Mesendoderm (in vitro differentiated cells): ENCODE measurements around the gene RGS7BP.
A peak's percentile ranks its signal among the peaks of the same experiment; 100 is the strongest.
"Not testable (repeated sequence)": the region's sequence is repeated elsewhere in the genome, so short reads cannot be mapped to it uniquely, and the experiment has no call there.

Source experiments
- DNase-seq: peaks from one replicate; pipeline ENCODE4 v3.0.0; 2013
- H2AK5ac ChIP-seq: 2 replicates; pipeline ENCODE4 v1.6.1; 2013; ENCODE audit warnings: low read length, inconsistent platforms
- H2BK120ac ChIP-seq: 2 replicates; pipeline ENCODE4 v1.6.1; 2013; ENCODE audit warnings: low read depth, mild to moderate bottlenecking, low read length, moderate library complexity, mixed read lengths
- H2BK15ac ChIP-seq: replicated peaks from 2 replicates; pipeline ENCODE4 v1.6.1; 2013; ENCODE audit warnings: low read depth, mild to moderate bottlenecking, moderate library complexity
- H2BK5ac ChIP-seq: 2 replicates; pipeline ENCODE4 v1.6.1; 2013; ENCODE audit warnings: low read length, inconsistent platforms
- H3K18ac ChIP-seq: 2 replicates; pipeline ENCODE4 v1.6.1; 2013; ENCODE audit warnings: mild to moderate bottlenecking, low read length, mixed read lengths
- H3K23ac ChIP-seq: one replicate; pipeline ENCODE4 v1.6.1; 2013; ENCODE audit warnings: low read length
- H3K27ac ChIP-seq: 2 replicates; pipeline ENCODE4 v1.5.1; 2013; ENCODE audit warnings: low read depth, mild to moderate bottlenecking, inconsistent platforms, low read length, moderate library complexity
- H3K27me3 ChIP-seq: 2 replicates; pipeline ENCODE4 v1.6.1; 2013; ENCODE audit warnings: low read length, control low read depth, mild to moderate bottlenecking, inconsistent platforms; ENCODE audit not compliant: insufficient read depth, poor library complexity
- H3K36me3 ChIP-seq: 2 replicates; pipeline ENCODE4 v1.6.1; 2013; ENCODE audit warnings: low read length, inconsistent platforms; ENCODE audit not compliant: control insufficient read depth, insufficient read depth
- H3K4ac ChIP-seq: one replicate; pipeline ENCODE4 v1.6.1; 2013; ENCODE audit warnings: low read depth, mild to moderate bottlenecking, low read length, moderate library complexity
- H3K4me1 ChIP-seq: 2 replicates; pipeline ENCODE4 v1.6.1; 2013; ENCODE audit warnings: low read depth, low read length, inconsistent platforms; ENCODE audit not compliant: control insufficient read depth
- H3K4me2 ChIP-seq: 2 replicates; pipeline ENCODE4 v1.6.1; 2013; ENCODE audit warnings: low read length
- H3K4me3 ChIP-seq: 2 replicates; pipeline ENCODE4 v1.5.1; 2013; ENCODE audit warnings: mild to moderate bottlenecking, low read length
- H3K56ac ChIP-seq: one replicate; pipeline ENCODE4 v1.6.1; 2013; ENCODE audit warnings: low read length
- H3K79me1 ChIP-seq: 2 replicates; pipeline ENCODE4 v1.6.1; 2013; ENCODE audit warnings: low read length, inconsistent platforms
- H3K79me2 ChIP-seq: 2 replicates; pipeline ENCODE4 v1.6.1; 2013; ENCODE audit warnings: mild to moderate bottlenecking, low read length; ENCODE audit not compliant: control insufficient read depth, insufficient read depth
- H3K9ac ChIP-seq: 2 replicates; pipeline ENCODE4 v1.6.1; 2013; ENCODE audit warnings: low read length, inconsistent platforms
- H4K5ac ChIP-seq: one replicate; pipeline ENCODE4 v1.6.1; 2013; ENCODE audit warnings: low read length
- H4K8ac ChIP-seq: one replicate; pipeline ENCODE4 v1.6.1; 2013; ENCODE audit warnings: low read depth, mild to moderate bottlenecking, control low read depth, low read length, moderate library complexity
- WGBS: extraction: QIAGEN DNeasy Blood & Tissue Kit; methylation state at CpG from one replicate; pipeline ENCODE4 v1.1.7; 2013; ENCODE audit warnings: low lambda C conversion rate, missing lambda C conversion rate; ENCODE audit not compliant: insufficient coverage; ENCODE audit errors: extremely low coverage; 5-methylcytosine and 5-hydroxymethylcytosine counted together

The RGS7BP gene

GRCh38 chr5:64530076-64530475 lies 24.3 kb downstream of the RGS7BP start:
- Histone ChIP-seq H3K23ac (no peak overlapping the region), H3K79me1 (no peaks in the 10 kb centered on the region), H3K56ac (no peak overlapping the region), H2BK15ac (no peak overlapping the region), H2BK120ac (no peak overlapping the region), H4K8ac (no peak overlapping the region), H3K36me3 (no peaks in the 10 kb centered on the region), H3K27ac (no peak overlapping the region), H3K4me3 (no peak overlapping the region), H3K9ac (no peak overlapping the region), H3K18ac (no peak overlapping the region), H4K5ac (no peak overlapping the region), H3K4ac (no peak overlapping the region), H2BK5ac (no peak overlapping the region), H3K27me3 (no peaks in the 10 kb centered on the region), H3K4me2 (no peak overlapping the region), H3K79me2 (no peaks in the 10 kb centered on the region), H3K4me1 (peaks cover 3% of the 10 kb centered on the region), H2AK5ac (no peak overlapping the region)
- no CpG with 5 or more reads among the region's 3 CpGs for WGBS
- DNase-seq: no peak

DNA sequence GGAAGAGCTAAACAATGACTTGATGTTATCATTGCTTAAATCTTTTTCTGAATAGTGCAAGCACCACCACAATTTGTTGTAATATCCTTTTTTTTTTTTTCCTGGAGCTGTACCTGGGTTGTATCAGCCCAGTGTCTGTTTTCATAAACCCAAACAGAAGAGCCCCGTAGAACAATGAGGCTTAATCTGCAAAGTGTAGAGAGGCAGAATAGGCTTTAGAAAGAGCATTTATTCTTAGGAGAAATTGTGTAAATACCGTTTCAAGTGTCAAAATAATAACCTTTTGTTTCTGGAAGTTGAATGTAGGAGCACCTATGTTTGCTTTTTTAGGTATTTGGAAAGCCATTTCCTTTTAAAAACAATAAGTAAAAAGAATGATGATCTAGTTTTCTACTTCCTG lies 26.4 kb downstream of the RGS7BP start:
- H3K79me2 ChIP-seq: no peaks in the 10 kb centered on the region
- H3K4me1 ChIP-seq: no peaks in the 10 kb centered on the region
- no peak overlapping the region for H3K4me3 ChIP-seq
- DNase-seq: no peak
- H3K4me2 ChIP-seq: no peak overlapping the region
- H2BK5ac ChIP-seq: no peak overlapping the region
- no peaks in the 10 kb centered on the region for H3K36me3 ChIP-seq
- no peak overlapping the region for H3K27ac ChIP-seq
- H3K9ac ChIP-seq: no peak overlapping the region
- no peak overlapping the region for H3K23ac ChIP-seq
- no peak overlapping the region for H3K56ac ChIP-seq
- H3K4ac ChIP-seq: no peak overlapping the region
- no peaks in the 10 kb centered on the region for H3K27me3 ChIP-seq
- no peaks in the 10 kb centered on the region for H3K79me1 ChIP-seq
- H2BK15ac ChIP-seq: no peak overlapping the region
- WGBS: no CpG with 5 or more reads among the region's 2 CpGs
- H4K5ac ChIP-seq: no peak overlapping the region
- no peak overlapping the region for H4K8ac ChIP-seq
- no peak overlapping the region for H2AK5ac ChIP-seq
- H3K18ac ChIP-seq: no peak overlapping the region
- no peak overlapping the region for H2BK120ac ChIP-seq

GRCh38 chr5:64532657-64533056 lies 26.8 kb downstream of the RGS7BP start:
- H3K23ac ChIP-seq: no peak overlapping the region
- no peak overlapping the region for H3K4ac ChIP-seq
- no peaks in the 10 kb centered on the region for H3K79me1 ChIP-seq
- no peak overlapping the region for H3K4me2 ChIP-seq
- H2BK5ac ChIP-seq: no peak overlapping the region
- no peak overlapping the region for H4K5ac ChIP-seq
- H3K27me3 ChIP-seq: no peaks in the 10 kb centered on the region
- no peak overlapping the region for H2BK15ac ChIP-seq
- no peak overlapping the region for H3K4me3 ChIP-seq
- no peak overlapping the region for H3K9ac ChIP-seq
- H3K36me3 ChIP-seq: no peaks in the 10 kb centered on the region
- no peak overlapping the region for H2BK120ac ChIP-seq
- H2AK5ac ChIP-seq: no peak overlapping the region
- H3K56ac ChIP-seq: no peak overlapping the region
- DNase-seq: peak; percentile 3
- no peak overlapping the region for H4K8ac ChIP-seq
- no peak overlapping the region for H3K18ac ChIP-seq
- WGBS: no CpG with 5 or more reads among the region's 2 CpGs
- H3K4me1 ChIP-seq: no peaks in the 10 kb centered on the region
- H3K79me2 ChIP-seq: no peaks in the 10 kb centered on the region
- H3K27ac ChIP-seq: no peak overlapping the region

GRCh38 chr5:64534033-64534432 lies 28.2 kb downstream of the RGS7BP start:
- H4K8ac ChIP-seq: no peak overlapping the region
- no peaks in the 10 kb centered on the region for H3K36me3 ChIP-seq
- no peak overlapping the region for H2AK5ac ChIP-seq
- no peak for DNase-seq
- no peak overlapping the region for H3K4ac ChIP-seq
- no peaks in the 10 kb centered on the region for H3K79me2 ChIP-seq
- no peak overlapping the region for H3K4me3 ChIP-seq
- H3K18ac ChIP-seq: no peak overlapping the region
- WGBS: no CpG with 5 or more reads among the region's 3 CpGs
- no peak overlapping the region for H4K5ac ChIP-seq
- H3K9ac ChIP-seq: no peak overlapping the region
- no peaks in the 10 kb centered on the region for H3K79me1 ChIP-seq
- H2BK15ac ChIP-seq: no peak overlapping the region
- H3K4me2 ChIP-seq: no peak overlapping the region
- H3K27ac ChIP-seq: no peak overlapping the region
- no peak overlapping the region for H3K56ac ChIP-seq
- no peak overlapping the region for H3K23ac ChIP-seq
- no peaks in the 10 kb centered on the region for H3K27me3 ChIP-seq
- no peaks in the 10 kb centered on the region for H3K4me1 ChIP-seq
- no peak overlapping the region for H2BK120ac ChIP-seq
- H2BK5ac ChIP-seq: no peak overlapping the region

GRCh38 chr5:64557911-64558310 lies 52.1 kb downstream of the RGS7BP start:
- no peak overlapping the region for H3K23ac ChIP-seq
- H2AK5ac ChIP-seq: no peak overlapping the region
- no peak overlapping the region for H4K5ac ChIP-seq
- H3K4me1 ChIP-seq: no peaks in the 10 kb centered on the region
- no peaks in the 10 kb centered on the region for H3K79me1 ChIP-seq
- no peak overlapping the region for H3K9ac ChIP-seq
- no peak overlapping the region for H3K4me2 ChIP-seq
- no peaks in the 10 kb centered on the region for H3K79me2 ChIP-seq
- no peak overlapping the region for H3K56ac ChIP-seq
- no peak overlapping the region for H2BK5ac ChIP-seq
- H3K36me3 ChIP-seq: no peaks in the 10 kb centered on the region
- no peak overlapping the region for H2BK120ac ChIP-seq
- H3K4me3 ChIP-seq: no peak overlapping the region
- no peak for DNase-seq
- WGBS: no CpG with 5 or more reads among the region's 2 CpGs
- H3K27me3 ChIP-seq: no peaks in the 10 kb centered on the region
- no peak overlapping the region for H3K27ac ChIP-seq
- H3K18ac ChIP-seq: no peak overlapping the region
- H2BK15ac ChIP-seq: no peak overlapping the region
- no peak overlapping the region for H3K4ac ChIP-seq
- no peak overlapping the region for H4K8ac ChIP-seq

DNA sequence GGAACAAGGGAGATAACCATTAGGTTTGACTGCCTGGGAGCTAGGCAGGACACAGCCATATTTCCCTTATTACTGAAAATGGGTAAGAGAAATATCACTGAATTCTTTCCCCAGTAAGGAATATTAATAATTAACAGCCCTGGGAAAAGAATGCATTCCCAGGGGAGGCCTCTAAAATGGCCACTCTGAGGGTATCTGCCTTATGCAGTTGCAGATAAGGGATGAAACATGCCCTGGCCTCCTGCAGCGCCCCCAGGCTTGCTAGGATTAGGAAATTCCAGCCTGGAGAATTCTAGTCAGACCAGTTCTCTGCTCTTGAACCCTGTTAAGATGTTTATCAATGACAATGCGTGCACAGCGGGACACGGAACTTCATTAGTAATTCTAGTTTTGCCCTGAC lies 52.8 kb downstream of the RGS7BP start:
- WGBS: no CpG with 5 or more reads among the region's 4 CpGs

More for the DNA sequence above, 52.8 kb downstream of the RGS7BP start:
- H3K4me1 ChIP-seq, H3K27me3 ChIP-seq, H3K4me2 ChIP-seq, H3K79me2 ChIP-seq, DNase-seq, H2BK15ac ChIP-seq, H3K79me1 ChIP-seq, H3K4me3 ChIP-seq, H2BK5ac ChIP-seq, H3K18ac ChIP-seq, H3K9ac ChIP-seq, H4K5ac ChIP-seq, H3K27ac ChIP-seq, H4K8ac ChIP-seq, H3K23ac ChIP-seq, H3K4ac ChIP-seq, H3K36me3 ChIP-seq, H2BK120ac ChIP-seq, H2AK5ac ChIP-seq, H3K56ac ChIP-seq: not testable (repeated sequence)
